Stimulated activated CD8-positive, alpha-beta memory T cell treated with anti-CD3 and anti-CD28 coated beads, Interleukin-4, amount 100 ng/mL, for 1 hour (primary cell): ENCODE measurements around the gene TMEM126A.
"Not testable (repeated sequence)": the region's sequence is repeated elsewhere in the genome, so short reads cannot be mapped to it uniquely, and the experiment has no call there.

Experiments
- DNase-seq, 2 donors: peaks; one replicate each; pipeline ENCODE4 v3.0.0-alpha.2; 2020; ENCODE audit warnings: low read depth in 2 of 2, low spot score in 1 of 2

TMEM126A gene

DNA sequence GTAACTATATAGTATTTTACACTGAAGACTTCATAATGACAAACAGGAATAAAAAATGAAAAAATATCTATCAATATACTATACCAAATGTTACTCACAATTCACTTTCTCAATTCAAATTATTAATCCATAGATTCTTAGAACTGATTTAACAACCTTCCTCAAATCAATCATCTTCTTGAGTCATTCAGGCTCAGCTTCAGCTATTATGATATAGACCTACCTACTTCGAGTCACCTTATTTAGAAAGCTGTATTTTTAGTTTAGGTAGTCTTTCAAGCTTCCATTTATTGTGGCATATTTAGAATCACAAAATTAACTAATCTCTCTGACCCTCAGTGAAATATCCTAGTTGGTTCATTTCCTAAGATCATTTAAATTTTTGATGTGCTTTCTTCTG lies 9.0 kb downstream of the TMEM126A start:
- DNase-seq, result no peak

GRCh38 chr11:85658180-85658579 lies 10.4 kb downstream of the TMEM126A start:
- DNase-seq, result no peak

DNA sequence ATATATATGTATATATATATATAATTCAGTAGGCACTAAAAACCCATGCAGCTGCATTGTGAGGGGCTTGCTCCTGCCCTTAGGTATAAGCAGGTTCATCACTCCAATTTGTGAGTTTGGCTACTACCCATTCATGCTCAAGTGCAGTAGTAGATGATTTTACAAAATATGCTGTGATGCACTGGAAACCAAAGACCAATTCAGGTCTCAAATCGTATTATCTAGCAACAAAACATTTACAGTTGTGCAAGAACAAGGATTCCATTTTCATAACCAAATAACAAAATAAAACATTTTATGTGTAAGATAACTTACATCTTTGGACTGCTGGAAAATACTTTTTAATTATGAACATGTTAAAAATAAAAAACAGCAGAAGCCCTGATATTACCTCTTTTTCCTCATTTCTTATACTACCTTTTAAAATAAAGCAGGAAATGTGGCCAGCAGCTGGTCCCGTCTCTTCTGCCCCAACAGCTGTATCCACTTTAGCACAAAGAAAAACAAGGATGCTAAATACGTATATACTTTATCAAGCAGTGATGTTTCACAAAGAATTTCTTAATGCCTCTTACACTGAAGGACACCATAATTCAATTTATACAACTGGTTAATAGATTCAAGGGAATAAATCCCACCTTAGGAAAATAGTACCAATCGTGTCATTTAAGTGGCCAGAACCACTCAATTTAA lies 14.4 kb downstream of the TMEM126A start:
- DNase-seq, result no peak

- no peak for DNase-seq
Observed at GRCh38 chr11:85663080-85663752, 15.4 kb downstream of the TMEM126A start.

- peak; percentile 75 to 83 for DNase-seq
Observed at GRCh38 chr11:85663753-85664614, 16.2 kb downstream of the TMEM126A start.

DNA sequence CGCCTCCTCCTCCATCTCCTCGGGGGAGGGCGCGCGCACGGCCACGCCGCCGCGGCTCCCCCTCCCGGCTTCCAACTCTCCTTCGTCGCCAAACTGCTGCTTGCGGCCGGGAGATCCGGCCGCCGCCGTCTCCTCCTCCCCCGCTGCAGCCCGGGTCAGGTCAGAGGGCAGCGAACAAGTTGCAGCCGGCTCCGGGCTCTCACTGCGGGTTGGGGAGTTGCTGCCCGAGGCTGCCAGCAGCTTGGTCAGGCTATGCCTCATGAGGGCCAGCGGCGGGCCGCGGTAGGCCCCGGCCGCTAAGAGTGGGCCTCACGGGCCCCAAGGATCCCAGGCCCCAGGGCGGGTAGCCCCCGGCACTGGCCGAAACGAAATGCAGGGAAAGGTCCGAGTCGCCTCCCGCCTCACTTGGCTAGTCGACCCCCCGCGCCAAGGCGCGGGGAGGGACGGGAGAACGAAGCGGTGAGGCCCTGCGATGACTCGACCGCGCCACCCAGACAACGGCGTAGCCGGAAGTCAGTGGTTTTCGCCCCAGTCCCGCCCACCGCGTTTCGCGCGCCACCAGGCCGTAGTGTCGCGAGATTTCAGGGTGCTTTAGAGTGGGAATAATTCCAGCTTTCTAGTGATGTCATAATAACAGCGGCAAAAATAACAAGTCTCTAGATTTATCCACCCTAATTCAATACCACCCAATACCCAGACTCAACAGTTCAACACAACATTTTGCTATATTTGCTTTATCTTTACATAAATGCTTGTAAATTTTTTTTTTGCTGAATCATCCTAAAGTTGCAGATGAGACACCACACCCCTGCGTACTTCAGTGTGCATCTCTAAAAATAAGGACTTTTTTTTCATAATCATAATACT lies 17.1 kb downstream of the TMEM126A start, which contains the start of gene CREBZF:
CREBZF (minus strand) TSS at position 515 of the 867 bp plus-strand sequence; CDS start at position 261, 254 bp downstream.
- DNase-seq, result peak; percentile 87 to 89

DNA sequence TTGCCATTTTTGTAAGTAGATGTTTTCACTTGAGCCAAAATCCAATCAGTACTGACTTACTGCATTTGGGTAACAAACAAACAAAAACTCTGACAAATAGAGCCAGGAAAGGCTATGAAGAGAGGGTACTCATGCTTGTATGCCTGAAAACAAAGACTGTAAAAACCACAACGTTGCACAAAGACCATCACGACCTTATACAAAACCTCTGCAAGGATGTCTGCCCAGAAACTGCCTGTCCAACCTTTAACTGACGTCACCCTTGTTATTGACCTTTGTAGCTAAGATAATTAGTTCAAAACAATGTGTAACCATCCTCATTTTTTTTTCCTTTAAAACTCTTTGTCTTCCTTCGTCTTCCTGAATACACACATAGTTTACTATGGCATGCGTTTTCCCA lies 18.0 kb downstream of the TMEM126A start:
- no peak for DNase-seq

DNA sequence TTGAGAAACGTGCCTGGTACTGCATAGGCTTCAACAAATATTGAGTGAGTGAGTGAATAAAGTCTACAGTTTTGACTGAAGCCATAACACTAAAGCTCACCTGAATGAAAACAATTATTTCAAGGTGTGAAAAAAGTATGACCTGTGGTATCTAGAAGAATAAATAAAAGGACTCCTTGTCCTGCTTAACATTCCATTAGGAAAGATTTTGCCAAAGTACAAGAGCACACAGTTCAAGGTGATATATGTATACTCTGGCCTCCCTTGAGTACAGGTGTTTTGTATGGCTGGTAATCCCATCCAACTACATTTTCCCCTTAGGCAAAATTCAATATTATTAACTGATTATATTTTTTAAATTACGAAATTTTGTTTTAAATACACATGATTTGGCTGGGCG lies 18.9 kb downstream of the TMEM126A start:
- no peak for DNase-seq

DNA sequence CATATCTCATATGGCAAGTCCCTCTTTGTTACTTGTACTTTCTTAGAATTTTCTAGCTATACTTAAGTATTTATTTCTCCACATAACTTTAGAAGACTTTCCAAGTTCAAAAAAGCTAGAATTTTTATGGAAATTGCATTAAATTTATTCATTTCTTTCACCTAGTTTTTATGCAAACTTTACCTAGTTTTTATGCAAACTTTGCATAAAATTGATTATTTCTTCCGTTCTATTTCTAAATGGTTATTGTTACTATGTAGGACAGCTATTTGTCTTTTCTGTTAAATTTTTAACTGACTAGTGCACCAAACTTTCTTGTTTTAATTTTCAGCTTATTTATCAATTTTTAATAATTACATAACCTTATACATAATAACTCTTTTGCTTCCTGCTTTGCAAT lies 20.4 kb downstream of the TMEM126A start:
- DNase-seq, result no peak

DNA sequence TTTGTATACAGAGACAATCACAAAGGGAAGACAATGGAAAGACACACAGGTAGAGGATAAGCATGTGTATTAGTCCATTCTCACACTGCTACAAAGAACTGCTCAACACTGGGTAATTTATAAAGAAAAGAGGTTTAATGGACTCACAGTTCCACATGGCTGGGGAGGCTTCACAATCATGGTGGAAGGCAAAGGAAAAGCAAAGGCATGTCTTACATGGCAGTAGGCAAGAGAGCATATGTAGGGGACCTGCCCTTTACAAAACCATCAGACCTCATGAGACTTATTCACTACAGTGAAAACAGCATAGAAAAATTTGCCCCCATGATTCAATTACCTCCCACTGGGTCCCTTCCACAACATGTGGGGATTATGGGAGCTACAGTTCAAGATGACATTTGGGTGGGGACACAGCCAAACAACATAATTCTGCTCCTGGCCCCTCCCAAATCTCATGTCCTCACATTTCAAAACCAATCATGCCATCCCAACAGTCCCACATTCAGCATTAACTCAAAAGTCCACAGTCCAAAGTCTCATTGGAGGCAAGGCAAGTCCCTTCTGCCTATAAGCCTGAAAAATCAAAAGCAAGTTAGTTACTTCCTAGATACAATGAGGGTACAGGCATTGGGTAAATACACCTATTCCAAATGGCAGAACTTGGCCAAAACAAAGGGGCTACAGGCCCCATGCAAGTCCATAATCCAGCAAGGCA lies 23.3 kb downstream of the TMEM126A start:
- not testable (repeated sequence) for DNase-seq

DNA sequence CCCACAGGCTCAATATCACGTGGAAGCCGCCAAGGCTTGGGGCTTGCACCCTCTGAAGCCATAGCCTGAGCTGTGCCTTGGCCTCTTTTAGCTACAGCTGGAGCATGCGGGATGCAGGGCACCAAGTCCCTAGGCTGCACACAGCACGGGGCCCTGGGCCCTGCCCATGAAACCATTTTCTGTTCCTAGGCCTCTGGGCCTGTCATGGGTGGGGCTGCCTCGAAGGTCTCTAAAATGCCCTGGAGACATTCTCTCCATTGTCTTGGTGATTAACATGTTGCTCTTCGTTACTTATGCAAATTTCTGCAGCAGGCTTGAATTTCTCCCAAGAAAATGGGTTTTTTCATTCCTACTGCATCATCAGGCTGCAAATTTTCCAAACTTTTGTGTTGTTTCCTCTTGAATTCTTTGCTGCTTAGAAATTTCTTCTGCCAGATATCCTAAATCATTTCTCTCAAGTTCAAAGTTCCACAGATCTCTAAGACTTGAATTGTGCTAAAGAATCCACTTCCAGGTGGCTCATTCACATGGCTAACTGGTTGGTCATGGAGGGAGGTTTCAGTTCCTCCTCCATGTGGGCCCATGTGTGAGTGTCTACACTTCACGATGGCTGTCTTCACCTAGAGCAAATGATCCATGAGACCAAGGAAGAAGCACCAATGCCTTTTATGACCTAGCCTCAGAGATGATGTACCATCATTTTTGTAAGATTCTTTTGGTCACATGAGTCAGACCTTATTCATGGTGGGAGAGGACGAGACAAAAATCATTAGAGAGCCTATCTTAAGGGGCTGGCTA lies 24.5 kb downstream of the TMEM126A start:
- DNase-seq, result no peak

GRCh38 chr11:85673393-85673792 lies 25.6 kb downstream of the TMEM126A start:
- DNase-seq, result no peak

- no peak for DNase-seq
Observed at GRCh38 chr11:85679576-85679975, 31.8 kb downstream of the TMEM126A start.

DNA sequence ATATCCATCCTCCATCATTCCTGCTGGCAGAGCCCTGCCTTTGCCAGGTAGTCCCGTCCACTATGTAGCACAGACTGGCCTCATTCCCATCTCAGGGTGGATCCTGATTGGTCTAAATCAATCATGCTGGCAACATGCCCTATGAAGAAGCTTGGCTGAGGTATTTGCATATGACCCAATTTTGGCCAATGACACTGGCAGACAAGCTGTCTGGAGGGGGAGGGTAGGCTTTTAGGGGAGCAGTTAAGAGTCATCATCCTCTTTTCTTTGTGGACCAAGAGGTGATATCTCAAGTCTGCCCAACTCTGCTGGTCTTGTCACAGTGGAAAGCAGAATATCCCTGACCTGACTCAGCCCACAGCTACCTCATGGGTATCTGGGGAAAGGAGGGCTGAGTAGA lies 33.1 kb downstream of the TMEM126A start:
- DNase-seq, result no peak

DNA sequence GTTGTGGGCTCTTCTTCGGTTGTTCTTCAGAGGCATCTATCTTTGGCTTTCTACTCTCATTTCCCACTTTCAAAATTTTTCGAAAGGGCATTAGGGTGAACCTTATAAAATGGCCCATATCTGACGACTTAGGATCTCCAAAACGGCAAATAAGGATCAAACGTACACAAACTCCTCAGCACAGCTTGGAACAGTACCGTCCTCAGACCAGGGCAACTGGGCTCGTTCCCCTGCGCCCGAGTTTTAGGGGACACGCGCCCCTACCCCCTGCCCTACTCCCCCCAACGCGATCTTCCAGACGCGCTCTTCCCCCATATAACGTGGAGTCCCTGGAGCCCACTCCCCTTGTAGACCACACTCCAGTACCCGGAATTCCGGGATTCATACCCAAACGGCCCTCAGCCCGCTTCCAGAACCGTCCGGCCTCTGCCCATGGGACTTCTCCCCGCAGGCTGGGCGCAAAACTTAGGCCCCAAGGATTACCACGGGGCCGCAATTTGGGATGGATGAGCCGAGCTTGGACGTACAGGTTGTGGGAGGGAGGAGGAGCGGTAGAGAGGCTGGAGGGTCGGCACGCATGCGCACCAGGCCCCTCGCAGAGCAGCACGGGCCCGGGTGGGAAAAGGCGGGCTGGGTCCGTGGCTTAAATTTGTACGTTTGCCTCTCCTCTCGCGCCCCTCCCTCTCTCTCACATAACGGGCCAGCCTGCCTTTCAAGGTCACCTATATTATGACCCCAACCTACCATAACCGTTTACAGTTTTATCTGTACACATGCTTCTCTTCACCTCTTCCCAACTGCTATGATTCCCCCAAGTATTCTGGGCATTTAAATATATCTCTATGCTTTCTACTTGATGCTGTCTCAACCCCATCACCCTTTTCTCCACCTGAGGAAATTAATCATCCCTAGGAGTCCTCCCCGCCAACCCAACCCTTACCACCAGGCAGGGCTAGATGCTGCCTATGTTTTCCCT lies 34.9 kb downstream of the TMEM126A start:
- peak; percentile 13 to 36 for DNase-seq

DNA sequence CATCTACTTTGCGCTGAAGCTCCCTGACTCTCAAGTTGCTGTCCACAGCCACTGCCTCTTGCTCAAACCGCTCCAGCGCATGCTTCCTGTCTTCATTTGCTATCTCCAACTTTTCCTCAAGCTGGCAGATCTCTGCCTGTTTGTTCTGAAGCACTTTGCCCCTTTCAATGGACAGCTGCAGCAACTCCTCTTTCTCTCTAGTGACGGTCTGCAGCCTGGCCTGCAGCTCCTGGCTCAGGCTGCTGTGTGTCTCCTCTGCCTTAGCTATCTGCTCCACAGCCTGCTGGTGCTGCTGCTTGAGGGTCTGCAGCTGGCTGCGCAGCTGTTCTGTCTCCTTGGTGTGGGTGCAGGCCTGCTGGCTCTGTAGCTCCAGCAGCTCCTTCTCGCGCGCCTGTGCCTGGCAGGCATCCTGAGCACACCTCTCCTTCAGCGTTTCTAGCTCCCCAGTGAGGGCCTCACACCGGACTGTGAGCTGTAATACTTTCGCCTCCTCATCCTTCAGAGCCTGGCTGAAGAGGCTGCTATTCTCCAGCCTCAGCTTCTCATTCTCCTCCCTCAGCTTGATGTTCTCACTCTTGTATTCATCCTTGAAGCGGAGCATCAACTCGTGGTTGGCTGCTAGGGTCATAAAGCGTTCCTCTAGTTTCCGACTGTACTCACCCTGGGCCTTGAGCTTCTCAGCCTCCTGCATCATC lies 37.5 kb downstream of the TMEM126A start:
- no peak for DNase-seq

GRCh38 chr11:85685820-85686459 lies 38.2 kb downstream of the TMEM126A start, which contains the start of gene CCDC89:
Gene CCDC89 (minus strand): TSS chr11:85686195. CDS start chr11:85686130, 65 bp downstream.
- no peak for DNase-seq
